Neural cell (in vitro differentiated cells): ENCODE results near the gene FAM20C. TPM values are rescaled to one million over a fixed set of nuclear protein-coding genes. Genes with fewer than 3 reads are reported as not detected.

ENCODE experiments used
- H2AFZ ChIP-seq: fragments of 200-600, 300-800 bp; sonication (generic), shearing (Covaris generic); 2 replicates; pipeline ENCODE4 v1.6.0; 2014; ENCODE audit warnings: low read depth, mild to moderate bottlenecking, antibody characterized with exemption, low read length, moderate library complexity
- H3F3A ChIP-seq: fragments of 200-600 bp; shearing (Covaris generic); 2 replicates; pipeline ENCODE4 v1.6.1; 2016; ENCODE audit warnings: mild to moderate bottlenecking, moderate library complexity, mixed read lengths, antibody characterized with exemption, low read length; ENCODE audit not compliant: insufficient read depth, poor library complexity, severe bottlenecking
- H3K27ac ChIP-seq: fragments of 200-600, 300-800 bp; sonication (generic), shearing (Covaris generic); 2 replicates; pipeline ENCODE4 v1.5.1; 2014; ENCODE audit warnings: mild to moderate bottlenecking, low read length, moderate library complexity
- H3K27me3 ChIP-seq: fragments of 300-800, 200-600 bp; sonication (generic), shearing (Covaris generic); 2 replicates; pipeline ENCODE4 v1.6.0; 2014; ENCODE audit warnings: mild to moderate bottlenecking, low read depth, low read length, moderate library complexity; ENCODE audit not compliant: insufficient read depth
- H3K36me3 ChIP-seq: fragments of 300-800, 200-600 bp; sonication (generic), shearing (Covaris generic); 2 replicates; pipeline ENCODE4 v1.5.1; 2014; ENCODE audit warnings: mild to moderate bottlenecking, antibody characterized with exemption, low read length, moderate library complexity; ENCODE audit not compliant: insufficient read depth
- H3K4me2 ChIP-seq: fragments of 300-800, 200-600 bp; sonication (generic), shearing (Covaris generic); 2 replicates; pipeline ENCODE4 v1.6.0; 2014; ENCODE audit warnings: mild to moderate bottlenecking, low read length
- H3K4me3 ChIP-seq: fragments of 300-800, 200-600 bp; sonication (generic), shearing (Covaris generic); 2 replicates; pipeline ENCODE4 v1.5.1; 2014; ENCODE audit warnings: mild to moderate bottlenecking, low read length, moderate library complexity
- H3K79me2 ChIP-seq: fragments of 200-600 bp; shearing (Covaris generic); replicated peaks from 2 replicates; pipeline ENCODE4 v1.6.0; 2014; ENCODE audit warnings: mild to moderate bottlenecking, low read length, moderate library complexity; ENCODE audit not compliant: insufficient read depth
- H3K9ac ChIP-seq: fragments of 300-800, 200-600 bp; sonication (generic), shearing (Covaris generic); 2 replicates; pipeline ENCODE4 v1.6.1; 2016; ENCODE audit warnings: mild to moderate bottlenecking, low read length, mixed read lengths
- H3K9me2 ChIP-seq: fragments of 200-600 bp; shearing (Covaris generic); 2 replicates; pipeline ENCODE4 v1.6.1; 2016; ENCODE audit warnings: mild to moderate bottlenecking, low read length, mixed read lengths; ENCODE audit not compliant: insufficient read depth
- H3K9me3 ChIP-seq: fragments of 200-600, 300-800 bp; sonication (generic), shearing (Covaris generic); 2 replicates; pipeline ENCODE4 v1.6.1; 2016; ENCODE audit warnings: mild to moderate bottlenecking, mixed run types, low read length, moderate library complexity, mixed read lengths
- H4K20me1 ChIP-seq: fragments of 200-600 bp; shearing (Covaris generic); 2 replicates; pipeline ENCODE4 v1.6.1; 2016; ENCODE audit warnings: mild to moderate bottlenecking, mixed run types; ENCODE audit not compliant: insufficient read depth
- CTCF ChIP-seq: fragments of 450-650 bp; IDR thresholded peaks from 2 replicates; pipeline ENCODE4 v1.5.1; 2014; ENCODE audit warnings: antibody characterized with exemption, mild to moderate bottlenecking, moderate library complexity; ENCODE audit not compliant: poor library complexity, severe bottlenecking
- EP300 ChIP-seq: fragments of 450-650 bp; conservative IDR thresholded peaks from 2 replicates; pipeline ENCODE4 v1.6.1; 2014; ENCODE audit warnings: antibody characterized with exemption, mild to moderate bottlenecking, moderate library complexity; ENCODE audit not compliant: poor library complexity, severe bottlenecking
- EZH2 ChIP-seq: fragments of 200-600, 300-800 bp; shearing (Covaris generic), sonication (generic); IDR thresholded peaks from 2 replicates; pipeline ENCODE4 v1.6.1; 2014; ENCODE audit warnings: antibody characterized with exemption, low read length, borderline replicate concordance, mild to moderate bottlenecking; ENCODE audit not compliant: insufficient read depth, poor library complexity, severe bottlenecking
- MXI1 ChIP-seq: fragments of 450-650 bp; conservative IDR thresholded peaks from 2 replicates; pipeline ENCODE4 v1.6.1; 2014; ENCODE audit warnings: antibody characterized with exemption, mild to moderate bottlenecking; ENCODE audit not compliant: poor library complexity, severe bottlenecking
- POLR2AphosphoS5 ChIP-seq: IDR thresholded peaks from 2 replicates; pipeline ENCODE4 v1.6.1; 2012
- RAD21 ChIP-seq: fragments of 450-650 bp; conservative IDR thresholded peaks from 2 replicates; pipeline ENCODE4 v1.6.1; 2014; ENCODE audit warnings: antibody characterized with exemption, mild to moderate bottlenecking, moderate library complexity
- REST ChIP-seq: IDR thresholded peaks from 2 replicates; pipeline ENCODE4 v1.6.1; 2012; ENCODE audit warnings: borderline replicate concordance
- SMC3 ChIP-seq: fragments of 450-650 bp; conservative IDR thresholded peaks from 2 replicates; pipeline ENCODE4 v1.6.1; 2014; ENCODE audit warnings: antibody characterized with exemption, mild to moderate bottlenecking, moderate library complexity; ENCODE audit not compliant: poor library complexity
- TAF1 ChIP-seq: IDR thresholded peaks from 2 replicates; pipeline ENCODE4 v1.6.1; 2012; ENCODE audit warnings: low read depth
- polyA plus RNA-seq: library from polyadenylated mRNA; depleted of rRNA; stranded (reverse); fragments of >200 nt; gene quantifications from 2 replicates; pipeline ENCODE4 v1.2.3, GENCODE V29; 2014

FAM20C gene
- polyA plus RNA-seq, 1 donor from 2014 or later = 22.7 TPM

GRCh38 chr7:154096-154799 lies 38.1 kb upstream of the FAM20C start:
- no peak overlapping the region for H3K4me2 ChIP-seq
- no peak overlapping the region for H3K9ac ChIP-seq
- H3K9me2 ChIP-seq = no peaks in the 10 kb centered on the region
- H3K9me3 ChIP-seq = no peaks in the 10 kb centered on the region
- TF ChIP-seq TAF1 = no peak
- no peak for TF ChIP-seq POLR2AphosphoS5
- no peak for TF ChIP-seq RAD21
- no peak for TF ChIP-seq SMC3
- TF ChIP-seq CTCF = no peak
- TF ChIP-seq MXI1 = no peak
- no peak for TF ChIP-seq EP300
- TF ChIP-seq REST = no peak
- no peak for TF ChIP-seq EZH2
- no peaks in the 10 kb centered on the region for H3F3A ChIP-seq
- H3K79me2 ChIP-seq = no peaks in the 10 kb centered on the region
- H2AFZ ChIP-seq = no peak overlapping the region
- no peak overlapping the region for H3K4me3 ChIP-seq
- H4K20me1 ChIP-seq = no peaks in the 10 kb centered on the region
- H3K27me3 ChIP-seq = no peaks in the 10 kb centered on the region
- H3K27ac ChIP-seq = no peak overlapping the region
- H3K36me3 ChIP-seq = no peaks in the 10 kb centered on the region

GRCh38 chr7:155469-155900 lies 36.9 kb upstream of the FAM20C start:
- H3K4me3 ChIP-seq = no peak overlapping the region
- no peak overlapping the region for H3K4me2 ChIP-seq
- H4K20me1 ChIP-seq = no peaks in the 10 kb centered on the region
- H3K9me2 ChIP-seq = no peaks in the 10 kb centered on the region
- H3K27me3 ChIP-seq = no peaks in the 10 kb centered on the region
- H3K9me3 ChIP-seq = no peaks in the 10 kb centered on the region
- no peak for TF ChIP-seq EZH2
- TF ChIP-seq MXI1 = no peak
- no peak for TF ChIP-seq SMC3
- no peak for TF ChIP-seq TAF1
- no peak for TF ChIP-seq EP300
- no peak for TF ChIP-seq CTCF
- no peak for TF ChIP-seq REST
- TF ChIP-seq POLR2AphosphoS5 = no peak
- no peak overlapping the region for H3K9ac ChIP-seq
- H2AFZ ChIP-seq = no peak overlapping the region
- H3F3A ChIP-seq = no peaks in the 10 kb centered on the region
- H3K27ac ChIP-seq = no peak overlapping the region
- no peaks in the 10 kb centered on the region for H3K36me3 ChIP-seq
- H3K79me2 ChIP-seq = no peaks in the 10 kb centered on the region
